ENCODE data around the gene DGKQ. TPM values are rescaled to one million over a fixed set of nuclear protein-coding genes. Genes with fewer than 3 reads are reported as not detected.

Gene DGKQ
- total RNA-seq (20.2 and 20.4 TPM in 2 replicates), polyA plus RNA-seq (15.8 and 18.3 TPM in 2 replicates), polyA minus RNA-seq (8.7 and 12.7 TPM in 2 replicates), Bru-seq, nascent RNA (percentile 38 among the genes with signal in this experiment), BruChase-seq, experiment 1, labeled RNA remaining after a 6-hour chase (percentile 60 among the genes with signal in this experiment), BruChase-seq, experiment 2, labeled RNA remaining after a 2-hour chase (percentile 59 among the genes with signal in this experiment)
- 7.2 and 12.3 TPM in 2 replicates for polyA plus RNA-seq (2011; cell fraction: cytosol; rRNA removed)
- 64.3 and 74.9 TPM in 2 replicates for polyA plus RNA-seq (2011; cell fraction: nucleus; rRNA removed)
- polyA plus RNA-seq (2012): 9.3 and 13.6 TPM in 2 replicates
- polyA minus RNA-seq (2011; cell fraction: cytosol; rRNA and poly(A)+ RNA removed): 1.8 TPM
- 12.3 and 21.8 TPM in 2 replicates for polyA minus RNA-seq (2011; cell fraction: nucleus; rRNA and poly(A)+ RNA removed)
- long read RNA-seq, full-length matches to known transcripts: 13 of 39 reads
- long read RNA-seq, partial matches to known transcripts: 8 of 39 reads
- long read RNA-seq, other reads (novel, unspliced or antisense): 18 of 39 reads

- Histone ChIP-seq H3K9me1 (replicated peaks; ENCODE audit: control insufficient read depth, extremely low read depth, insufficient read depth, low read length) (no peaks in the 10 kb centered on the region), H3K4me2 (ENCODE audit: insufficient read depth, low read length) (peak within 1 kb of the TSS; percentile 85), H4K20me1 (replicated peaks; ENCODE audit: control insufficient read depth, extremely low read depth, insufficient read depth, low read length) (no peaks in the 10 kb centered on the region), H3K9ac (replicated peaks; ENCODE audit: extremely low read depth, insufficient read depth, low read length) (peak within 1 kb of the TSS; percentile 12), H3K4me3 (replicated peaks in 1 of 3; ENCODE audit: insufficient read depth in 1 of 3, low read depth in 1 of 3, low read length in 3 of 3) (peak within 1 kb of the TSS; percentile 62 to 95 (median 87)), H3K4me1 (ENCODE audit: control insufficient read depth, extremely low read depth, insufficient read depth, low read length) (peaks cover 11% of the 10 kb centered on the region), H3K9me3 (replicated peaks; ENCODE audit: control insufficient read depth, insufficient read depth, low read length) (no peaks in the 10 kb centered on the region), H3K27ac (ENCODE audit: insufficient read depth, low read depth, low read length) (no peak within 1 kb of the TSS), H3K36me3 (ENCODE audit: control insufficient read depth in 2 of 2, extremely low read depth in 1 of 2, insufficient read depth in 2 of 2, low read length in 2 of 2) (no peaks in the 10 kb centered on the region), H3K79me2 (ENCODE audit: control insufficient read depth, insufficient read depth, low read length) (no peaks in the 10 kb centered on the region), H3K27me3 (ENCODE audit: control insufficient read depth in 2 of 2, insufficient read depth in 2 of 2, low read length in 2 of 2) (no peaks in the 10 kb centered on the region), H2AFZ (ENCODE audit: low read depth, low read length) (peak within 1 kb of the TSS; percentile 90)
- CTCF ChIA-PET: interaction anchor here (1.0 kb wide), 1 partner anchor 13 kb away, joined by 5 read pairs; the partner anchor contains the start of gene IDUA
- FAIRE-seq (peak; percentile 58), DNase-seq (ENCODE audit: low read depth, low spot score) (peak; percentile 82)
- intact Hi-C loops (cut with micrococcal nuclease): loop anchor here (1.0 to 2.0 kb wide), 2 partner anchors 13 to 41 kb away; partner anchors contain the start of genes GAK, IDUA and TMEM175
- POLR2A ChIA-PET: no interaction called here
- no TSS peak for BruUV-seq (replicated peaks)
- dilution Hi-C loops (cut with MboI; ENCODE audit: extremely low pct_ligation_motif_present, low sequenced_read_pairs): no loop called here
- TF ChIP-seq GATA2 (IDR thresholded peaks at IDR 0.05; ENCODE audit: insufficient read depth, insufficient read length, low read depth, low read length) (no peak), POLR2A (IDR thresholded peaks at IDR 0.05; ENCODE audit: low read depth, low read length) (no peak), POLR2AphosphoS5 (IDR thresholded peaks at IDR 0.05; ENCODE audit: insufficient read depth, low read depth, low read length) (no peak), MYC (IDR thresholded peaks at IDR 0.05; ENCODE audit: low read depth, low read length) (no peak), JUN (IDR thresholded peaks at IDR 0.05; ENCODE audit: borderline replicate concordance, insufficient read depth, insufficient read length, low read depth) (no peak), EZH2 (IDR thresholded peaks at IDR 0.05; ENCODE audit: borderline replicate concordance, low read depth, low read length, severe bottlenecking) (no peak), MAX (IDR thresholded peaks at IDR 0.05; ENCODE audit: insufficient read depth, insufficient read length) (no peak), FOS (IDR thresholded peaks at IDR 0.05; ENCODE audit: borderline replicate concordance, insufficient read depth, low read length) (no peak)
- TF ChIP-seq, protein P1, sequence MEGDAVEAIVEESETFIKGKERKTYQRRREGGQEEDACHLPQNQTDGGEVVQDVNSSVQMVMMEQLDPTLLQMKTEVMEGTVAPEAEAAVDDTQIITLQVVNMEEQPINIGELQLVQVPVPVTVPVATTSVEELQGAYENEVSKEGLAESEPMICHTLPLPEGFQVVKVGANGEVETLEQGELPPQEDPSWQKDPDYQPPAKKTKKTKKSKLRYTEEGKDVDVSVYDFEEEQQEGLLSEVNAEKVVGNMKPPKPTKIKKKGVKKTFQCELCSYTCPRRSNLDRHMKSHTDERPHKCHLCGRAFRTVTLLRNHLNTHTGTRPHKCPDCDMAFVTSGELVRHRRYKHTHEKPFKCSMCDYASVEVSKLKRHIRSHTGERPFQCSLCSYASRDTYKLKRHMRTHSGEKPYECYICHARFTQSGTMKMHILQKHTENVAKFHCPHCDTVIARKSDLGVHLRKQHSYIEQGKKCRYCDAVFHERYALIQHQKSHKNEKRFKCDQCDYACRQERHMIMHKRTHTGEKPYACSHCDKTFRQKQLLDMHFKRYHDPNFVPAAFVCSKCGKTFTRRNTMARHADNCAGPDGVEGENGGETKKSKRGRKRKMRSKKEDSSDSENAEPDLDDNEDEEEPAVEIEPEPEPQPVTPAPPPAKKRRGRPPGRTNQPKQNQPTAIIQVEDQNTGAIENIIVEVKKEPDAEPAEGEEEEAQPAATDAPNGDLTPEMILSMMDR (IDR thresholded peaks at IDR 0.05; ENCODE audit: extremely low read depth in 1 of 2, insufficient read depth in 1 of 2, low read depth in 1 of 2, low read length in 2 of 2): no peak
Observed at GRCh38 chr4:973431-974397, at the start of gene DGKQ. Gene DGKQ (minus strand): TSS chr4:973569. CDS start chr4:973482, 87 bp downstream.

Data from endothelial cell of umbilical vein (primary cell).